Osteocyte (in vitro differentiated cells): ENCODE data around the gene KCNH8. TPM values are rescaled to one million over a fixed set of nuclear protein-coding genes. Genes with fewer than 3 reads are reported as not detected.

ENCODE experiments used
- DNase-seq: peaks from one replicate; pipeline ENCODE4 v3.0.0; 2021; ENCODE audit warnings: mixed read lengths; ENCODE audit not compliant: unreplicated experiment; ENCODE audit errors: extremely low spot score
- H3K27ac Mint-ChIP-seq: one replicate; pipeline ENCODE4 v1.8.0; 2021; ENCODE audit warnings: mild to moderate bottlenecking, mixed read lengths; ENCODE audit not compliant: unreplicated experiment
- H3K27me3 Mint-ChIP-seq: one replicate; pipeline ENCODE4 v1.8.0; 2021; ENCODE audit warnings: mixed read lengths; ENCODE audit not compliant: unreplicated experiment
- H3K36me3 Mint-ChIP-seq: one replicate; pipeline ENCODE4 v1.8.0; 2021; ENCODE audit warnings: mixed read lengths; ENCODE audit not compliant: unreplicated experiment
- H3K4me1 Mint-ChIP-seq: one replicate; pipeline ENCODE4 v1.8.0; 2021; ENCODE audit warnings: mixed read lengths; ENCODE audit not compliant: unreplicated experiment
- H3K4me3 Mint-ChIP-seq: one replicate; pipeline ENCODE4 v1.8.0; 2021; ENCODE audit warnings: mild to moderate bottlenecking, moderate library complexity, mixed read lengths; ENCODE audit not compliant: unreplicated experiment
- H3K9me3 Mint-ChIP-seq: one replicate; pipeline ENCODE4 v1.8.0; 2021; ENCODE audit warnings: mixed read lengths; ENCODE audit not compliant: unreplicated experiment
- total RNA-seq: library from RNA; stranded (reverse); gene quantifications from 2 replicates; pipeline ENCODE4 v1.2.1, GENCODE V29; 2021
- TF ChIP-seq, protein P1 (sequence below): fragments of 200-600 bp; sonication (generic); IDR thresholded peaks from 2 replicates; pipeline ENCODE4 v1.5.0; 2021; ENCODE audit warnings: antibody characterized with exemption, mild to moderate bottlenecking, moderate library complexity

Gene KCNH8
- total RNA-seq, 1 donor from 2014 or later = not detected

- H3K4me1 Mint-ChIP-seq = no peaks in the 10 kb centered on the region
- no peak overlapping the region for H3K4me3 Mint-ChIP-seq
- H3K9me3 Mint-ChIP-seq = no peaks in the 10 kb centered on the region
- H3K36me3 Mint-ChIP-seq = no peaks in the 10 kb centered on the region
- H3K27me3 Mint-ChIP-seq = no peaks in the 10 kb centered on the region
- DNase-seq = no peak
- H3K27ac Mint-ChIP-seq = no peak overlapping the region
- TF ChIP-seq, protein P1, sequence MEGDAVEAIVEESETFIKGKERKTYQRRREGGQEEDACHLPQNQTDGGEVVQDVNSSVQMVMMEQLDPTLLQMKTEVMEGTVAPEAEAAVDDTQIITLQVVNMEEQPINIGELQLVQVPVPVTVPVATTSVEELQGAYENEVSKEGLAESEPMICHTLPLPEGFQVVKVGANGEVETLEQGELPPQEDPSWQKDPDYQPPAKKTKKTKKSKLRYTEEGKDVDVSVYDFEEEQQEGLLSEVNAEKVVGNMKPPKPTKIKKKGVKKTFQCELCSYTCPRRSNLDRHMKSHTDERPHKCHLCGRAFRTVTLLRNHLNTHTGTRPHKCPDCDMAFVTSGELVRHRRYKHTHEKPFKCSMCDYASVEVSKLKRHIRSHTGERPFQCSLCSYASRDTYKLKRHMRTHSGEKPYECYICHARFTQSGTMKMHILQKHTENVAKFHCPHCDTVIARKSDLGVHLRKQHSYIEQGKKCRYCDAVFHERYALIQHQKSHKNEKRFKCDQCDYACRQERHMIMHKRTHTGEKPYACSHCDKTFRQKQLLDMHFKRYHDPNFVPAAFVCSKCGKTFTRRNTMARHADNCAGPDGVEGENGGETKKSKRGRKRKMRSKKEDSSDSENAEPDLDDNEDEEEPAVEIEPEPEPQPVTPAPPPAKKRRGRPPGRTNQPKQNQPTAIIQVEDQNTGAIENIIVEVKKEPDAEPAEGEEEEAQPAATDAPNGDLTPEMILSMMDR = no peak
Measured at GRCh38 chr3:19256313-19256712, 108.0 kb downstream of the KCNH8 start.

GRCh38 chr3:19263606-19264005, 115.3 kb downstream of the KCNH8 start:
- H3K27me3 Mint-ChIP-seq = no peaks in the 10 kb centered on the region
- H3K4me3 Mint-ChIP-seq = no peak overlapping the region
- H3K36me3 Mint-ChIP-seq = no peaks in the 10 kb centered on the region
- no peaks in the 10 kb centered on the region for H3K4me1 Mint-ChIP-seq
- H3K9me3 Mint-ChIP-seq = peaks cover 4% of the 10 kb centered on the region
- no peak for DNase-seq
- TF ChIP-seq, protein P1 = no peak
- no peak overlapping the region for H3K27ac Mint-ChIP-seq

GRCh38 chr3:19264424-19264823, 116.1 kb downstream of the KCNH8 start:
- Mint-ChIP-seq H3K4me3 (no peak overlapping the region), H3K4me1 (no peaks in the 10 kb centered on the region), H3K27me3 (no peaks in the 10 kb centered on the region), H3K36me3 (no peaks in the 10 kb centered on the region), H3K27ac (no peak overlapping the region), H3K9me3 (peaks cover 4% of the 10 kb centered on the region)
- TF ChIP-seq, protein P1 = no peak
- no peak for DNase-seq

GRCh38 chr3:19267040-19267439, 118.7 kb downstream of the KCNH8 start:
- Mint-ChIP-seq H3K4me1 (no peaks in the 10 kb centered on the region), H3K4me3 (no peak overlapping the region), H3K27ac (no peak overlapping the region), H3K36me3 (no peaks in the 10 kb centered on the region), H3K9me3 (peaks cover 4% of the 10 kb centered on the region), H3K27me3 (no peaks in the 10 kb centered on the region)
- TF ChIP-seq, protein P1 = no peak
- DNase-seq = no peak

- no peak for DNase-seq
- Mint-ChIP-seq H3K4me1 (no peaks in the 10 kb centered on the region), H3K27me3 (no peaks in the 10 kb centered on the region), H3K9me3 (no peaks in the 10 kb centered on the region), H3K36me3 (no peaks in the 10 kb centered on the region), H3K27ac (no peak overlapping the region), H3K4me3 (no peak overlapping the region)
- TF ChIP-seq, protein P1 = no peak
Measured at GRCh38 chr3:19270481-19270880, 122.2 kb downstream of the KCNH8 start.
